GM21367 (cell line): ENCODE results near the gene PNPLA2.

Experiments
- ATAC-seq: cut with Tn5 transposase; IDR thresholded peaks from one replicate; pipeline ENCODE4 v1.9.1; 2021; ENCODE audit not compliant: unreplicated experiment

PNPLA2 gene

DNA sequence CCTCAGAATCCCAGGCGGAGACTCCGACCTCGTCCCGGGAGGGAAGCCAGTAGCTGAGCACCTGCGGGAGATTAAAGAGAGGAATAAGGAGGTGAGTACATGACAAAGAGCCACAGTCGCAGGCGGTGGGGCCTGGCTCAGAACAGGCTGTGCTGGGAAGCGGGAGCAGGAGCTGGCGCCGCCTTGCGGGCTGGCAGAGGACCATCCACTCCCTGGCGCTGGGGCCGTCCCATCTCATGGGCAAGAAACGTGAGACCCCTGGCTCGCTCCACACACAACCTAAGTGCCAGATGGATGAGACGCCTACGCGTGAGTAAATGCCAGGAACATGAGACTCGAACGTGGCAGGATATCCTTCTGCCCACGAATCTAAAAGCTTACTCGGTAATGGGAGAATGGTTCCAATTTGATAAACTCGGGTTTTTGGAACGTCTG is 35.1 kb upstream of the PNPLA2 start:
- ATAC-seq: no peak

DNA sequence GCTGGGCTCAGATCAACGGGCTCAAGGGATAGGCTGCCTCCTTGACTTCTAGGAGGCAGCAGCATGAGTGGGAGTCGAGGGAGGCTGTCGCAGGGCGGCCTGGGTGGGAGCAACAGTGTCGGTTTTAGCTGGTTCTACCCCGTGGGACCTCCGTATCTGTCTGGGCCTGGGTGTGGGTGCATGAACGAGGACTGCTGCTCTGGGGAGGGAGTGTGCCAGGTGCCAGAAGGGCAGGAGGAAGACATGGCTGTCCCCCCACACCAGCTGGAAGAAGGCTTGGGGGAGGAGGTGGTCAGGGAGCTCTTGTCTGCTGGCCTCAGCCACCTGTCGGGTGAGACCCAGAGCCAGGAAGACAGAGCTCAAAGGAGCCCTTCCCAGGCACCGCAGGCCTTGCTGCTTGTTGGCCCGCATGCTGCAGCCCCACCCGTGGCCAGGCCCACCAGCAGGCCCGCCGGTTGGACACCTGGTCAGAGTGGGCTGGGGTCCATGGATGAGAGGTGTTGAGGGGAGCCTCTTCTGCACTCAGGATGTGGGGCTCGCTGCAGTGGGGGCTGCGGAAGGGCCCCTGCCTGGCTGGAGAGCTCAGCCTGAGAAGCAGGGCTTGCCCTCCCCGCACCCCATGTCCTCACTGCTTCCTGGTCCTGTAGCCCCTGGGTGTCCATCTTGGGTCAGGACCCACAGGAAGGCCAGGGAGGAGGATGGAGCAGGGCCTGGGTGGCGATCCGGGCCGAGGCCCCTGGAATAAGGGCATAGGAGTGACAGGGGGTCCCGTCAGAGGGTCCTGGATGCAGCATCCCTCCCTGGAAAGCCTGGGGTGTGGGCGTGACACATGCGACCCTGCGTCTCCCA is 32.3 kb upstream of the PNPLA2 start:
- ATAC-seq: no peak

DNA sequence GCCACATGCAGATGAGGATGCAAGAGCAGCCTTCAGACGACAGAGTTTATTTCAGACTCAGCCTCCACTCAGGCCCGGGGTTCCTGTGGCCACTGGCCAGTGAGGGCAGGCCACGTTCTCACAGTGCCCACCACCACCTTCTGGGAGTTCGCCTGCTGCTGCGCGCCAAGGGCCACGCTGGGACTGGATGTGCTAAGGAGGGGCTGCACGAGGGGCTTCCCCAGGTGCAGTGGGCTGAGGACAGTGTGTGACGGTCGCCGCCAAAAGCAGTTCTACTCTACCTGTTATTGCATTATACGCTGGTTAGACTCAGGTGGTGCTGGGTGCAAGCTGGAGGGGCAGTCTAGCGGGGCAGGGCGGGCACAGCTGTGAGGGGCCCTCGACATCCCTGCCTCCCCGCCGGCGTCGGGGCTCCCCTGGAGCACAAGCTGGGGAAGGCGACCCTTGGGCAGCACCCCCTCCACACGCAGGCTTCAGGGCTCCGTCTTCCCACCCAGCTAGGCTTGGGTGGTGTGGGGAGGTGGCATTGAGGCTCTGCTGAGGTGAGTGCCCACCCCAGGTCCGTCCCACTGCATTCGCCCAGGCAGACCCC is 31.5 kb upstream of the PNPLA2 start:
- no peak for ATAC-seq

DNA sequence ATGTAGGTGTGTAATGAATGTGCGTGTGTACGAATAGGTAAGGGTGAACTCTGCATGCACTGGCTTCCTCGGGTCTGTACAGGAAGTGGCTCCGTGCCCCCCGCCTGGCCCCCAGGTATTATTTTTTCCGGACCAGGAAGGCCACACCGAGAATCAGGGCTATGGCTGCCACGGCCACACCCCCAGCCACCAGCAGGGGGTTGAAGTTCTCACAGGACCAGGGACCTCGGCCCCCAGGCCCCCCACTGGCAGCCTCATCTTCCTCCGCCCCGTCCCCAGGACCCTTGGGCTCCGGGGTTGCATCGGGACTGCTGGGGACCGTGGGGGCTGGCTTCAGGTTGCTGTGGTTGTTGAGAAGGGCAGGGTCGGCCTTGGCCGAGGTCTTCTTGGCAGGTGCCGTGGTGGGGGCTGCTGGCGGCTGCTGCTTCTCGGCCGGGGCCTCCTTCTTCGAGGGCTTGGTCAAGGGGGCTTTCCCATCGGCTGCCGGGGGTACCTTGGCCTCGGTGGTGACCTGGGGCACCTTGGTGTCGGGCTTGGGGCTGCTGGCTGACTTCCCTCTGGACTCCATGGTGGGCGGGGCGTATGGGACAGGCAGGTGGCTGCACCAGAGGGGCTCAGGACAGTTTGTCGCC is 30.6 kb upstream of the PNPLA2 start:
- ATAC-seq: no peak

DNA sequence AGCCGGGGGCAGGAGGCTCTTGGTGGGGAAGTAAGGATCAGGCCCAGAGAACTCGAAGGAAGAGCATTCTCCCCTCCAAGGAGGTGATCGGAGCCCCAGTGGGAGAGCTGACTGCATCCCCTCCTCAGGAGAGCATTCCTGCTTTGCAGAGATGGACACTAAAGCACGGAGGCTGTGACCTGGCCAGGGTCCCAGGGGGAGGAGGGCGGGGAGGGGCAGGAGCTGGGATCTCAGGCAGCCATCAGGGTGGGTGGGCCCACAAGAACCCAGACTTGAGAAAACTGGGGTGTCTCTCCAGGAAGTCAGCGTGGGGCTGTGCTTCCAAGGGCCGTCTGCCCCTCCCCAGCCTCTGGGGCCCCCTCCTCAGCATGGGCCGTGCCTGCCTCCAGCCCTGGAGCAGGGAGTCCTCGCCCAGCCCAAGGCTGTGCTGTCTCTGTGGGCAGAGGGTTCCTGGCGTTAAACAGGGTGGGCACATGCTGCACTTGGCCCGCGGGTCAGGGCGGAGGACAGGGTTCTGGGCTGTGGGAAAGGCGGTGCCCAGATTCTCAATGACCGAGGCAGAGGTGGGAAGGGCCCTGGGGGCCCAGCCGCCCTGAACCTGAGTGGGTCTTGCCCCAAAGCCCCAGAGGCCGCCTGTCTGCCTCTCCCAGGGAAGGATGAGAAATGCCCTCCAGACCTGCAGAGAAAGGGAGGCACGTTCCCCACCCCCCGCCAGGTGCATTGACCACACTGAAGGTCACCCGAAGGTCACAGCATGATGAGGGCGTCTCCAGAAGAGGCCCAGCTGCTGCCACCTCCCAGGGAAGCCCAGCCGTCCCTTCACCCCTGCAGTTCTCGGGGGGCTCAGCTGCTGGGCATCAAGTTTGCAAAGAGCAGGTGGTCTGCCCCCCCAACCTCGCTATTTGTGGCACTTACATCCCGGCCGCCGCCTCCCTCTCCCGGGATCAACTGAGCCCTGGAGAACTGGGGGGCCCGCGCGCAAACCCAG is 29.5 kb upstream of the PNPLA2 start:
- no peak for ATAC-seq

DNA sequence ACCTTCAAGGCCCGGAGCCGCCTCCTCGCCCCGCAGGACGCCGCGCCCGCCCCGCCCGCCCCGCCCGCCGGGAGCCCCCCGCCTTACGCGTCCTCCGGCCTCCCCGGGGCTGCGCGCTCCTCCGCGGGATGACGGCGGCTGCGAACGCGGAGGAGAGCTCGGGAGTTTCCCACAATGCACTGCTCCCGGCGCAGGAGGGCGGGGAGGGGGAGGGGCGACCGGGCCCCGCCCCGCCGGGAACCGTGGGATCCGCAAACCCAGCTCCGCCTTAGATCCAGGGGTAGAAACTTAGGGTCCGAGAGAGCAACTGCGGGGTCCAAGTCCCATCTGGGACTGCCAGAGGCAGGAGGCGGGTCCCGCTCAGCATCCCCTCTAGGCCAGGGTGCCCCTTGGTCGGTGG is 28.8 kb upstream of the PNPLA2 start, which contains the start of gene CEND1:
TSS of gene CEND1 (minus strand) at position 148 of the 400 bp plus-strand sequence. CDS start 1,514 bp downstream, outside the sequence.
- no peak for ATAC-seq

DNA sequence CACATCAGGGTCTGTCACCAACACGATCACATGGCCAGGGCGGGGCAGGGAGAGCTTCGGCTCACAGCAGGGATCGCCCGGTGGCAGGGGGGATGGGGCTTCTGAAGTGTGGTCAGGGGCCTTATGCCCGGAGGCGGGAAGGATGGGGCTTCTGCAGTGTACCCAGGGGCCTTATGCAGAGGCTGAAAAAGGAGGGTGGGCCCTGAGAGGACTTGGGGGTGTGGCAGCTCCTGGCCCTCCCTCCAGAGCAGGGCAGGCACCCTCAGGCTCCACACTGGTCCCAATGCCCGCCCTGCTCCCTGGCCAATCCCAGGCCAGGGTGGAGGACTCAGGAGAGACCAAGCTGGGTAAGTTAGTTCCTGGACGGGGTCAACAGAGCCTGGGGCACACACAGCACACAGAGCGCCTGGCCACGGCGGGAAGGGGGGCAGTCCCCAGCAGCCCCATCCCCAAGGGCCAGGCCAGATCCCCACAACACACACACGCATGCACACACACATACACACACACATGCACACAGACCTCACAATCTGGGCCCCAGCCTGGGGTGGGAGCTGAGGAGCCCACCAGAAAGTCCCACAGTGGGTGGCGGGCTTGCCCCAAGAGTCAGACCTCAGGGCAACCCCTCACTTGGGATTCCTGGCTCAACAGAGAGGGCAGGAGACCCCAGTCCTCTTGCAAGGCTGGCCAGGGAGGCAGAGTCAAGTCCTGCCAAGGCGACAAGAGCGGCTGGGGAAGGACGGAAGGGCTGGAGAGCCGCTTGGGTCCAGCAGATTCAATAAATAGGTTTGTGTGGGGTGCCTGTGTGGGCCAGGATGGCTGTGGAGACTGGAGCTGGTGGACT is 27.8 kb upstream of the PNPLA2 start:
- no peak for ATAC-seq

DNA sequence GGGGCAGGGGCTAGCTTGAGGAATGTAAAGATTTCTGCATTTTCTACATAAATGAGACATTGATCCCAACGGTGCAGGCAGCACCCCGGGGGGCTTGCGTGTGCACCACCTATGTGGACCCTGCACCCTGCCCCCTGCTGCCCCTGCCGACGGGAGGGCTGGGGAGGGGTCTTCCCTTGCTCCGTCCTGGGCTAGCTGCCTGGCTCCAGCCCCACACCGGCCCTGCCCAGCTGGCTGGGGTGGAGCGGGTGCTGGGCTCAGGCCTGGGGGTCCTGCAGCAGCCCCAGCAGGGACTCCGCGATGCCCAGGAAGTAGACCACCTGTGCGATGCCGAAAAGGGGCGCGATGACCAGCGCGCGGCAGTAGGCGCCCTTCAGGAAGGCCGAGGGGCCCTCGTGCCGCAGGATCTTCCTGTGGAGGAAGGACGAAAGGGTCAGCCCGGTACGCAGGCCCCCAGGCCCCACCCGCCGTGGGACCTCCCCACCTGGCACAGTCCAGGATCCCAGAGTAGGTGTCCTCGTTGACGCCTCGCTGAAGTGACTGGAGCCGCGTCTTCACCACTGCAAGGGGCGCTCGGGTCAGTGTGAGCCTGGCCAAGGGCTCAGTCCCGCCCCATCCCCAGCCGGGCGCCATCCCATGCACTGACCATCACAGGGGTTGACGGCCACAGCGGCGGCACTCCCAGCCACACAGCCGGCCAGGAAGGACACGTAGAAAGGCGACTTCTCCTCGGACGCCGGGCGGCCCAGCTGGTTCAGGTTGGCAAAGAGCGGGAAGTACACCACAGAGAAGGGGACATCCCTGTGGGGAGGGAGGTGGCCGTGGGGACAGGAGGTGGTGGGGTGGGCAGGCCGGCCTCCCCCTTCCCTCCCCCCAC is 26.8 kb upstream of the PNPLA2 start:
- no peak for ATAC-seq

DNA sequence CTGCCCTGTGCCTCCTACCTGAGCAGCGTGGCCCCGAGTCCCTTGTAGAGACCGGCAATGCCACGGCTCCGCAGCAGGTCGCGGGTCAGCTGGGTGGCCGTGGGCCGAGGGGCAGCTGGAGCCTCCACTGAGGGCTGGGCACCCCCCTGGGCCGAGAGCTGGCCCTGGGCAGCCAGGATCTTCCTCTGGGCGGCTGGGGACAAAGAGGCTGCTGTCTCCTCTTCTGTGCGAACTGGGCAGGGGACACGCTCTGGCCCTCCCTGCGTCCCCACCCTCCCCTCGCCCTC is 26.2 kb upstream of the PNPLA2 start:
- no peak for ATAC-seq

DNA sequence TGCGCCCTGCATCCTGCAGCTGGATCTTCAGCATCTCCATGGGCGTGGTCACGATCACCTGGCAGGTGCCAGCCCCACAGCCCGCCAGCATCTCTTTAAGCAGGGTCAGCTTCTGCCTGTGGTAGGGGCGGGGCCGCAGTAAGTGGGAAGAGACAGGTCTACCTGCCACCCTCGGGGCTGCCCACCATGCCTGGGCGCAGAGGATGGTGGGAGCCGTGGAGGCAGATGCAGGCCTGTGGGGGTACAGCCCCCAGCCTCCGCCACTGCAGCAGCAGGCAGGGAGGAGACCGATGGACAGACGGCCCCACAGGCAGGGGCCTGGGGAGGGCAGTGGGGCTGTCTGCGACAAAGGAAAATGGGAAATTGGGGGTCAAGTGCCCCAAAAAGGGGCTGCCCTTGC is 25.8 kb upstream of the PNPLA2 start:
- ATAC-seq: no peak

DNA sequence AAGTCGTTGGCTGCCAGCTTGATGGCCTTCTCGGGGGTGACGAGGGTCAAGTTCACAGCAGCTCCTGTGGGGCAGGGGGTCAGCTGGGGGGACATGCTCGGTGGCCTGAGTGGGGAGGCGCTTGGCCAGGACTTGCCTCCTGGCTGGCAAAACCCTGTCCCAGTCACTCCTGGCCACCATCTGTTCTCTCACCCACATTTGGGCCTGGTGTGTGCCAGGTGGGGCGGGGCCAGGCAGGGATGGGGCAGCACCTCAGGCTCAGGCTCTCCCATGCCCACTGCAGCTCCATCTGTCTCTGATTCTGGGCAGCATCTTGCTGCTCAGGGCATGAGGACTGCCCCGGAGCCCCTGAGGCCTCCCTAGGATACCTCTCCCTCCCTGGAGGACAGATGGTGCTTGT is 25.2 kb upstream of the PNPLA2 start:
- ATAC-seq: no peak

DNA sequence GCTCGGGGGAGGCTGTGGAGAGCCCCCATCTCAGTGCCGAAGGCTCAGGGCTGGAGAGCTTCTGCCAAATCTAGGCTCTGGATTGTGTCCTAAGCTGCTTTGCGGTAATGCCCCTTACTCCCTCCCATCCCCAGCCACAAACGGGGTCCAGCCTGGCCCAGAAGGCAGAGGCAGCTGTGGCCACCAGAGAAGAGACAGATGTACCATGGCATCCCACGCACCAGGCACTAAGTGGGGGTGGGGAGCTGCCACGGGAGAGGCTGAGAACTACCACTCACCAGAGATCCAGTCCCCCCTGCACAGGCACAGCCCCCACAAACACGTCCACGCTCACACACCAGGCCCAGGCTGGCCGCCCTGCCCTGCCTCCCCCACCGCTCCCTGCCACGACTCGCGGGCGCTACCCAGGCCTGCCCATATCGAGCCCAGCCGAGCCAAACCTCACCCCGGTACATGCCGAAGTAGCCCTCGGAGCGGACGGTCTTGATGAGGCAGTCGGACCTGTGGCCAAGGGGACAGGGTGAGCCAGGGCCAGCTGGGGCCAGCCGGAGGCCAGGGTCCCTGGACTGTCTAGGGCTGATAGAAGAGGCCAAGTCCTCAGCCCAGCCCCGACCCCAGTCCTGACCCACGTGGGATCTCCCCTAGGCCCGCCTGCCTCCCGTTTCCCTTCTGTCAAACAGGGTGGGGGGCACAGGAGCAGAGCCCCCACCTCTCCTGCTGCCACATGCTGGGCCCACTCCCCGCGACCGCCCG is 24.5 kb upstream of the PNPLA2 start:
- ATAC-seq: no peak

DNA sequence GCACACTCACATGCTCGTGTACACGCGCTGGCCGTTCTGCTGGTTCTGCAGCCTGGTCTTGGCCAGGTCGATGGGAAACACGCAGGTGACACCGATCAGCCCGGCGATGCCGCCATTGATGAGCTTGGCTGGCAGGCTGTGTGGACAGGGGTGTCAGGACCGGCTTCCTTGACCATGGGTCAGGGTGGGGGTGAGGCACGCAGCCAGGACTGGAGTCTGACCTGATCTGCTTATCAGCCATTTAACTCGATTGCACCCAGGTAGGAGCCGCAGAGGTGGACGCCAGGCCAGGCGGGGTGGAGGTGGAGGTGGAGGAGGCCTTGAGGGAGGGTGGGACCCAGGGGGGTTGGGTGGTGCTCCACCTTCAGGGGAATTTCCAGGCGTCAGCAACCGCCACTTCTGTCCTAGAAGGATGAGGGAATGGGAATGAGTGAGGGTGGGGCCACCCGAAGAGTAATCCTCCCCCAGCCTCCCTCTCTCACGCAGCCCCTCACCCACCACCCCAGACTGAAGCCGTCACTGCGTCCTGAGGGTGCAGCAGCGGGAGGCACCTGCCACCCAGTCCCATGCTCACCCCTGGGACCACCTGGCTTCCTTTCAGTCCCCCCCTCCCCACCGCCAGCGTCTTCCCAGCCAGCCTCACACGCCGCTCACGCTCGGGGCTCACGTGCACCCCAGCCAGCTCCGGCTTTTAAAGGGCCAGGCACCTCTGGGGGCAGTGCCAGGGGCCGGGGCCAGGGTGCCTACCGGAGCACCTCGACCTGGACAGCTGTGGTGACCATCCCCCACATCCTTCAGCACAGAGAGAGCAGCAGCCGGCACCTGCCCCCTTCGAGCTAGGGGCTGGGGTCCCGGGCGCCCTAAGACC is 23.7 kb upstream of the PNPLA2 start:
- ATAC-seq: no peak

DNA sequence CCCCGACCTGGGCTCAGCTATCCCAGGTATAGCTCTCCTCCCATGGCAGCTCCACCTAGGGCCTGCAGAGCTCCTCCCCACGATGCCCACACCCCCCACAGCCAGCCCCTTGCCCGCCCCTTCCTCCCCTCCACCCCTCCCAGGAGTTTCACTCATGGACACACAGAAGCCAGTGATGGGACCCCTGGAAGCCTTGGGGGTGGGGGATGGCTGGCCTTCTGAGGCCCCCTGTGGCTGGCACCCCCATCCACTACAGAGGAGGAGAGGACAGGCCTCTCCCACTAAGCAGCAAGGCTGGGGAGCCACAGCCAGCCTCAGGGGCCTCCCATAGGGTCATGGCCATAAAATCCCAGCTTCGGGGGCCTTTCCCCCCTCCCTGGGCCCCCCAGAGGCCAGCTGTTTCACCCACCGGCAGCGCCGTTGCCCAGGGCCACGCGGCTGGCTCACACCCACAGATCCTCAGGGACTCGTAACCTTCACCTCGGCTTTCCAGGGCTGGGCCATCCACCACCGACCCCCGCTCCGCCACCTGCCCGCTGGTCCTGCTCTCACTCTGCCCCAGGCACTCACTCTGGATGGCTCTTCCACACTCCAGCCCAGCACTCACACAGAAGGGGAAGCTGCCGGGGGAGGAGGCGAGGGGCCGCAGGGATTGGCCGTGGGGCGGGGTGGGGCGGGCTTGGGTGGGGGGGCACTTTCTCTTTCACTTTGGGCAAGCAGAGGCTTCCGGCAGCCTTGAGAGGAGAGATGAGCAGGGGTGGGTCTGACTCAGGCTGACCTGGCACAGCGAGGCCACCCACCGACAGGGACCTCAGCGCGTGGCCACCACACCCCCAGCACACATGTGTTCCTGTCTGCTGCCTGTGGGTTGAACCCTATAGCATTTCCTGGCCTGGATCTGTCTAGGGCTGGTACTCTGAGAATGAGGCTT is 22.8 kb upstream of the PNPLA2 start:
- no peak for ATAC-seq

DNA sequence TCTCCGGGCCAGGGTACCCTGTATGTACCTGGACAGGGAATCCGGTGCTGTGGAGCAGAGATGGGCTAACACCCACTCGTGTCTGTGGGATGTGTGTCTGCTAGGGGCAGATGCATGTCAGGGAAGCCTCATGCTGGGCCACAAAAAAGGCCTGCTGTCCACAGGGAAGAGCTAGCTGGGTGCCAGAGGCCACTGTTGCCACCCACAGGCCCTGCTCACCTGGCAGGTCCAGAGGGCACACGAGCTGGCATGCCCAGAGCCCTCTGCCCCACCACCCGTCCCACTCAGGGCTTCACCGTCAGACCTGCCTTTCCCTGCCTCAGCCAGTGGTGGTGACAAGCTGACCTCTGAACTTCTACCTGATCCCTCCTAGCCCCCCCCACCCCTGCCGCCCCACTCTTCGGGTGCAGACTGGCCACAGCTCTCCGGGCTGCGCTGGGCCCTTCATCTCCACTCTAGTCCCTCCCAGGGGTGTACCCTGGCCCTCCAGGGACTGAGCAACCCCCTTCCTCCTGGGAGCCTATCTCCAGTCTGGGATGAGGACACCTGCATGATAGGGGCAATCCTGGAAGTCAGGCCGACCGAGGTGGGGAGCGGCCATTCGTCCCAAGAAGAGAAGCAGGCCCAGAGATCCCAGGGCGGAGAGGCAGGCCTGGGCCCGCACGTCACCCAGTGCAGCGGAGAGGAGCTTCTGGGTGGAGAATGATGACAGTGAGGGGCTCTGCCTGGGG is 22.0 kb upstream of the PNPLA2 start:
- no peak for ATAC-seq
